MCF 10A (cell line): Measurements from ENCODE around the gene TUBB3. TPM values are rescaled to one million over a fixed set of nuclear protein-coding genes. Genes with fewer than 3 reads are reported as not detected.

ENCODE experiments used
- BruUV-seq: library from RNA; stranded (reverse); fragments of 400-500 nt; replicated peaks from 2 replicates; lab custom pipeline; 2021; lab: Mats Ljungman, UMichigan
- CTCF ChIA-PET: fragments of 300-600 bp; sonication (Branson Sonifier 250); formaldehyde crosslinking; extraction: SDS; loops from one replicate; lab custom pipeline; 2021; ENCODE audit warnings: antibody characterized with exemption, inconsistent platforms; lab: Yijun Ruan, JAX
- POLR2A ChIA-PET: fragments of 300-600, 350-650 bp; sonication (Branson Sonifier 250); formaldehyde crosslinking; extraction: SDS; loops from one replicate; lab custom pipeline; 2020; ENCODE audit warnings: antibody characterized with exemption, inconsistent platforms; lab: Yijun Ruan, JAX
- DNase-seq: peaks from one replicate; pipeline ENCODE4 v3.0.0-alpha.2; 2018; ENCODE audit not compliant: unreplicated experiment
- H3K27ac Mint-ChIP-seq: one replicate; pipeline ENCODE4 v1.8.0; 2022; ENCODE audit warnings: mild to moderate bottlenecking, low read depth, mixed read lengths; ENCODE audit not compliant: unreplicated experiment
- H3K27me3 Mint-ChIP-seq: one replicate; pipeline ENCODE4 v1.8.0; 2022; ENCODE audit warnings: mixed read lengths; ENCODE audit not compliant: insufficient read depth, unreplicated experiment
- H3K36me3 Mint-ChIP-seq: one replicate; pipeline ENCODE4 v1.8.0; 2022; ENCODE audit warnings: mild to moderate bottlenecking, moderate library complexity, mixed read lengths; ENCODE audit not compliant: insufficient read depth, unreplicated experiment
- H3K4me1 Mint-ChIP-seq: one replicate; pipeline ENCODE4 v1.8.0; 2022; ENCODE audit warnings: mixed read lengths; ENCODE audit not compliant: insufficient read depth, unreplicated experiment
- H3K4me3 Mint-ChIP-seq: one replicate; pipeline ENCODE4 v1.8.0; 2022; ENCODE audit warnings: mild to moderate bottlenecking, moderate library complexity, mixed read lengths; ENCODE audit not compliant: unreplicated experiment
- H3K9me3 Mint-ChIP-seq: one replicate; pipeline ENCODE4 v1.8.0; 2022; ENCODE audit warnings: mixed read lengths; ENCODE audit not compliant: unreplicated experiment
- CTCF ChIP-seq: fragments of 200-600 bp; IDR thresholded peaks from one replicate; pipeline ENCODE4 v1.8.0; 2022; ENCODE audit warnings: antibody characterized with exemption, mild to moderate bottlenecking; ENCODE audit not compliant: unreplicated experiment
- intact Hi-C: fragments of 100-400 bp; cut with micrococcal nuclease; formaldehyde crosslinking; loops from 2 replicates; pipeline ENCODE4 v1.14.1; 2022
- total RNA-seq: library from RNA; stranded (reverse); gene quantifications from 2 replicates; pipeline ENCODE4 v1.2.3, GENCODE V29; 2022

TUBB3 gene
- total RNA-seq, 1 experiment from 2014 or later = 23.0 TPM

GRCh38 chr16:89958068-89958467 lies 34.9 kb downstream of the TUBB3 start:
- Mint-ChIP-seq H3K4me3 (no peak overlapping the region), H3K36me3 (peaks cover 32% of the 10 kb centered on the region), H3K27me3 (no peaks in the 10 kb centered on the region), H3K4me1 (no peaks in the 10 kb centered on the region), H3K27ac (no peak overlapping the region), H3K9me3 (no peaks in the 10 kb centered on the region)
- intact Hi-C loops = no loop called here
- POLR2A ChIA-PET = no interaction called here
- BruUV-seq = no TSS peak
- DNase-seq = peak; percentile 4
- CTCF ChIA-PET = no interaction called here
- TF ChIP-seq CTCF = no peak

- H3K9me3 Mint-ChIP-seq = no peaks in the 10 kb centered on the region
- CTCF ChIA-PET = no interaction called here
- BruUV-seq = no TSS peak
- no peak for TF ChIP-seq CTCF
- H3K4me1 Mint-ChIP-seq = no peaks in the 10 kb centered on the region
- no peak overlapping the region for H3K4me3 Mint-ChIP-seq
- no peak for DNase-seq
- H3K36me3 Mint-ChIP-seq = peaks cover 32% of the 10 kb centered on the region
- intact Hi-C loops = no loop called here
- H3K27ac Mint-ChIP-seq = no peak overlapping the region
- no peaks in the 10 kb centered on the region for H3K27me3 Mint-ChIP-seq
- POLR2A ChIA-PET = no interaction called here
Measured at GRCh38 chr16:89958596-89958995, 35.5 kb downstream of the TUBB3 start.

GRCh38 chr16:89960966-89961365 lies 37.8 kb downstream of the TUBB3 start:
- DNase-seq = no peak
- intact Hi-C loops = no loop called here
- Mint-ChIP-seq H3K4me3 (no peak overlapping the region), H3K9me3 (no peaks in the 10 kb centered on the region), H3K36me3 (peaks cover 24% of the 10 kb centered on the region), H3K27me3 (no peaks in the 10 kb centered on the region), H3K27ac (no peak overlapping the region), H3K4me1 (no peaks in the 10 kb centered on the region)
- POLR2A ChIA-PET = interaction anchor here (1.0 kb wide), 1 partner anchor 11 kb away, joined by 3 read pairs; no protein-coding TSS in a partner anchor
- CTCF ChIA-PET = interaction anchor here (0.7 kb wide), 1 partner anchor 60 kb away, joined by 3 read pairs; no protein-coding TSS in a partner anchor
- no TSS peak for BruUV-seq
- no peak for TF ChIP-seq CTCF

- ChIA-PET CTCF (no interaction called here), POLR2A (interaction anchor here (1.0 kb wide), 1 partner anchor 10 kb away, joined by 3 read pairs; no protein-coding TSS in a partner anchor)
- DNase-seq = no peak
- Mint-ChIP-seq H3K36me3 (peaks cover 18% of the 10 kb centered on the region), H3K9me3 (no peaks in the 10 kb centered on the region), H3K27ac (no peak overlapping the region), H3K4me3 (no peak overlapping the region), H3K27me3 (no peaks in the 10 kb centered on the region), H3K4me1 (no peaks in the 10 kb centered on the region)
- BruUV-seq = no TSS peak
- intact Hi-C loops = no loop called here
- TF ChIP-seq CTCF = no peak
Measured at GRCh38 chr16:89961920-89962319, 38.8 kb downstream of the TUBB3 start.
